GM20431 (cell line): ENCODE data around the gene RSRC2.
"Not testable (repeated sequence)": the region's sequence is repeated elsewhere in the genome, so short reads cannot be mapped to it uniquely, and the experiment has no call there.

Experiments used
- in situ Hi-C: fragments of 300-500 bp; cut with MseI, MboI; formaldehyde crosslinking; loops from one replicate; pipeline ENCODE4 v1.15.0; 2020; ENCODE audit warnings: low sequenced_read_pairs; ENCODE audit not compliant: unreplicated experiment

Gene RSRC2

GRCh38 chr12:122526683-122527477 lies at the start of gene RSRC2, which contains the start of gene KNTC1:
Gene RSRC2, minus strand, starts transcription at chr12:122526936. Its CDS starts 83 bp downstream, at chr12:122526853.
Gene KNTC1, plus strand, starts transcription at chr12:122527249. Its CDS starts 2,815 bp downstream, at chr12:122530064.
- in situ Hi-C loops, result no loop called here

- in situ Hi-C loops, result no loop called here
Measured at GRCh38 chr12:122571821-122572220, 45.1 kb upstream of the RSRC2 start.

GRCh38 chr12:122570006-122570405 lies 43.3 kb upstream of the RSRC2 start:
- in situ Hi-C loops, result not testable (repeated sequence)

- in situ Hi-C loops, result no loop called here
Measured at GRCh38 chr12:122569288-122569687, 42.6 kb upstream of the RSRC2 start.

- in situ Hi-C loops, result not testable (repeated sequence)
Measured at GRCh38 chr12:122566816-122567215, 40.1 kb upstream of the RSRC2 start.

- in situ Hi-C loops, result no loop called here
Measured at GRCh38 chr12:122563361-122563760, 36.6 kb upstream of the RSRC2 start.

- in situ Hi-C loops, result no loop called here
Measured at GRCh38 chr12:122560138-122560537, 33.4 kb upstream of the RSRC2 start.

GRCh38 chr12:122558745-122559641 lies 32.3 kb upstream of the RSRC2 start:
- in situ Hi-C loops, result no loop called here

- in situ Hi-C loops, result no loop called here
Measured at GRCh38 chr12:122547330-122547729, 20.6 kb upstream of the RSRC2 start.

GRCh38 chr12:122545855-122546254 lies 19.1 kb upstream of the RSRC2 start:
- in situ Hi-C loops, result no loop called here

- in situ Hi-C loops, result no loop called here
Measured at GRCh38 chr12:122544537-122544936, 17.8 kb upstream of the RSRC2 start.

- in situ Hi-C loops, result no loop called here
Measured at GRCh38 chr12:122538496-122538895, 11.8 kb upstream of the RSRC2 start.

- in situ Hi-C loops, result no loop called here
Measured at GRCh38 chr12:122537021-122537420, 10.3 kb upstream of the RSRC2 start.

GRCh38 chr12:122533856-122534255 lies 7.1 kb upstream of the RSRC2 start:
- in situ Hi-C loops, result no loop called here

- in situ Hi-C loops, result no loop called here
Measured at GRCh38 chr12:122528992-122529391, 2.3 kb upstream of the RSRC2 start.

- in situ Hi-C loops, result no loop called here
Measured at GRCh38 chr12:122528582-122528981, 1.8 kb upstream of the RSRC2 start.

- in situ Hi-C loops, result no loop called here
Measured at GRCh38 chr12:122527478-122527944, 775 bp upstream of the RSRC2 start.

- in situ Hi-C loops, result no loop called here
Measured at GRCh38 chr12:122523846-122524718, 2.7 kb downstream of the RSRC2 start.

GRCh38 chr12:122523280-122523679 lies 3.5 kb downstream of the RSRC2 start:
- in situ Hi-C loops, result no loop called here

- in situ Hi-C loops, result no loop called here
Measured at GRCh38 chr12:122520676-122521075, 6.1 kb downstream of the RSRC2 start.
